HepG2 (cell line): ENCODE measurements around the gene PRELID1. TPM values are rescaled to one million over a fixed set of nuclear protein-coding genes. Genes with fewer than 3 reads are reported as not detected.
A peak's percentile ranks its signal among the peaks of the same experiment; 100 is the strongest.

Source experiments
- GZF1 ChIP-seq: sonication (generic); formaldehyde crosslinking; IDR thresholded peaks from 2 replicates; pipeline ENCODE4 v1.5.1; 2020; ENCODE audit warnings: mild to moderate bottlenecking, missing genetic modification reagents
- HNRNPK ChIP-seq: fragments of 200-400 bp; formaldehyde crosslinking; IDR thresholded peaks from 2 replicates; pipeline ENCODE4 v1.6.1; 2018; ENCODE audit warnings: low read length, low read depth, moderate library complexity, mild to moderate bottlenecking; ENCODE audit not compliant: poor library complexity, severe bottlenecking
- HNRNPL ChIP-seq: fragments of 200-400 bp; formaldehyde crosslinking; IDR thresholded peaks from 2 replicates; pipeline ENCODE4 v1.6.1; 2017; ENCODE audit warnings: mild to moderate bottlenecking, low read depth, low read length
- KLF15 ChIP-seq: sonication (generic); formaldehyde crosslinking; IDR thresholded peaks from 2 replicates; pipeline ENCODE4 v1.8.1; 2023; ENCODE audit warnings: borderline replicate concordance, mild to moderate bottlenecking, inconsistent platforms, missing genetic modification reagents, mixed read lengths
- PCBP1 ChIP-seq: fragments of 200-400 bp; formaldehyde crosslinking; IDR thresholded peaks from 2 replicates; pipeline ENCODE4 v1.6.1; 2017; ENCODE audit warnings: mild to moderate bottlenecking, low read depth, low read length, borderline replicate concordance
- PCBP2 ChIP-seq: fragments of 200-400 bp; formaldehyde crosslinking; optimal IDR thresholded peaks from 2 replicates; pipeline ENCODE3; 2018; ENCODE audit warnings: low read length, low read depth; ENCODE audit not compliant: poor library complexity, severe bottlenecking
- RBFOX2 ChIP-seq: fragments of 200-400 bp; formaldehyde crosslinking; IDR thresholded peaks from 2 replicates; pipeline ENCODE4 v1.6.1; 2017; ENCODE audit warnings: low read depth, mild to moderate bottlenecking, low read length
- SP2 ChIP-seq: sonication (generic); formaldehyde crosslinking; IDR thresholded peaks from 2 replicates; pipeline ENCODE4 v1.5.1; 2020; ENCODE audit warnings: mild to moderate bottlenecking, missing genetic modification reagents
- XRCC5 ChIP-seq: fragments of 200-400 bp; formaldehyde crosslinking; optimal IDR thresholded peaks from 2 replicates; pipeline ENCODE3; 2017; ENCODE audit warnings: mild to moderate bottlenecking, low read length
- ZBTB38 ChIP-seq: sonication (generic); formaldehyde crosslinking; IDR thresholded peaks from 2 replicates; pipeline ENCODE4 v1.5.1; 2020; ENCODE audit warnings: mild to moderate bottlenecking, missing genetic modification reagents
- ZC3H13 ChIP-seq: sonication (generic); formaldehyde crosslinking; IDR thresholded peaks from 2 replicates; pipeline ENCODE4 v1.8.1; 2023; ENCODE audit warnings: mild to moderate bottlenecking, missing genetic modification reagents, moderate library complexity
- ZFP1 ChIP-seq: IDR thresholded peaks from 2 replicates; pipeline ENCODE4 v1.6.1; 2016
- ZNF350 ChIP-seq: sonication (generic); formaldehyde crosslinking; IDR thresholded peaks from 2 replicates; pipeline ENCODE4 v1.4.0; 2020; ENCODE audit warnings: mild to moderate bottlenecking, low read depth, missing genetic modification reagents, borderline replicate concordance
- ZNF713 ChIP-seq: sonication (generic); formaldehyde crosslinking; IDR thresholded peaks from 2 replicates; pipeline ENCODE4 v1.4.0; 2020; ENCODE audit warnings: mild to moderate bottlenecking, missing genetic modification reagents
- polyA plus RNA-seq, 8 experiments: library from polyadenylated mRNA; depleted of rRNA in 3 of 8; stranded (reverse) in 7 of 8; unstranded in 1 of 8; fragments of >200 nt; fragmentation: Illumina TruSeq in 4 of 8; extraction: Trizol in 4 of 8; gene quantifications; 2 replicates each; pipeline versions ENCODE4 v1.2.1 to v1.2.3, GENCODE V29; 2011 to 2016; ENCODE audit warnings: low read depth in 4 of 8, missing spikeins in 1 of 8, mixed read lengths in 1 of 8; ENCODE audit not compliant: insufficient read depth in 1 of 8
- total RNA-seq, 5 experiments: library from RNA; depleted of rRNA; stranded (reverse); fragments of >200 nt; fragmentation: Illumina TruSeq; extraction: Trizol; gene quantifications; 2 replicates each; pipeline ENCODE4 v1.2.3, GENCODE V29; 2016; ENCODE audit warnings: low read depth in 1 of 5
- TF ChIP-seq, protein P1 (sequence below), 2 experiments: sonication (generic) in 1 of 2; formaldehyde crosslinking in 1 of 2; IDR thresholded peaks; 2 replicates each; pipeline versions ENCODE4 v1.5.1 to v1.6.1; 2011 to 2020; ENCODE audit warnings: borderline replicate concordance in 1 of 2, low read depth in 1 of 2, low read length in 1 of 2, mild to moderate bottlenecking in 1 of 2, missing genetic modification reagents in 1 of 2, moderate library complexity in 1 of 2

Gene PRELID1
- total and polyA plus RNA-seq, 2 of the 13 experiments (the other 11 are each of a cell fraction or from before 2014, with no cell fraction given), result 250 to 271 TPM

DNA sequence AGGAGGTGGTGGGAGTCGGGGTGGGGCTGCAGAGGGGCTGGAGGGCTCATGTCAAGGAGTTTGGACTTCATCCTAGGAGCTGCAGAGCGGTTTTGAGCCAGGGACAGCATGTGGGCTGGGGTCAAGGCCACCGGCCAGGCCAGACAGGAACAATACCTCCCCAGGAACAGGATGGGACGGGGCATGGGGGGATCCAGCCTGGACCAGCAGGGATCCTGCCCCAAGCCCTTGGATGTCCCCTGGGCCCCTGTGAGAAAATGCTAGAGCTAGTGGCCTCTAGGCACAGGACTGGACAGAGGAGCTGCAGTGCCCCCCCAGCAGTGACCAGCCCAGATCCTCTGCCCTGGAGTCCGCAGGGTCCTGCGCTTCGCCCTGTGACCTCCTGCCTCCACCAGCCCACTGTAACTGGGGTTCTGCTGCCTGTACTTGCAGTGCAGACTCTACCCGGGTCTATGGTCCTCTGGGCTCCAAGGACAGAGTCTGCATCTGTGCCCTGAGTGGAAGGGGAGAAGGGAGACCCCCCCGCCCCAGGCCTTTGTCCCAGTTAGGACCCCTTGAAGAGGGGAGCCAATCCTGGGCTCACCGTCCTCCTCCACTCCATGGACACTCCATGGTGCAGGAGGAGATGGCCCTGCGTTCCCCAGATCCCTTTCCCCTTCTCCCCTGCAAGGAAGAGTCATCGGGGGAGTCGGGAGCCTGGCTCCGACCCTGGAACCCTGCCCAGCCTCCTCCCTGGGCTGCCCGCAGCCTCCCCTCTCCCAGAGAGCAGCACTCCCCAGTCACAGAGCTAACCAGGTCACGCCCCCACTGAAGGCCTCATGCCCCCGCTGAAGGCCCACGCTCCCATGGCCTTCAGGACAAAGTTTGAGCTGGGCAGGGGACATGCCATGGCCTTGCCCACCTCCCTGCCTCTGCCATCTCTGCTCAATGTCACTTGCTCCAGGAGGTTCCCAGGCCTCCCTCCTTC lies 11.1 kb downstream of the PRELID1 start (continued):
- no peak for TF ChIP-seq KLF15 (CRISPR knock-in tag)
- TF ChIP-seq, protein P1, sequence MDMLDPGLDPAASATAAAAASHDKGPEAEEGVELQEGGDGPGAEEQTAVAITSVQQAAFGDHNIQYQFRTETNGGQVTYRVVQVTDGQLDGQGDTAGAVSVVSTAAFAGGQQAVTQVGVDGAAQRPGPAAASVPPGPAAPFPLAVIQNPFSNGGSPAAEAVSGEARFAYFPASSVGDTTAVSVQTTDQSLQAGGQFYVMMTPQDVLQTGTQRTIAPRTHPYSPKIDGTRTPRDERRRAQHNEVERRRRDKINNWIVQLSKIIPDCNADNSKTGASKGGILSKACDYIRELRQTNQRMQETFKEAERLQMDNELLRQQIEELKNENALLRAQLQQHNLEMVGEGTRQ (IDR thresholded peaks at IDR 0.05; ENCODE audit: low read depth, low read length), result no peak
- TF ChIP-seq, protein P1 (CRISPR knock-in tag; IDR thresholded peaks at IDR 0.05; ENCODE audit: borderline replicate concordance), result no peak
- no peak for TF ChIP-seq PCBP1
- no peak for TF ChIP-seq PCBP2
- no peak for TF ChIP-seq ZNF350 (CRISPR knock-in tag)
- TF ChIP-seq HNRNPL, result 0 out of 2 replicates have a peak, but pooled peaks have one; percentile 53
- no peak for TF ChIP-seq HNRNPK
- no peak for TF ChIP-seq ZBTB38 (CRISPR knock-in tag)
- TF ChIP-seq GZF1 (CRISPR knock-in tag), result no peak
- TF ChIP-seq ZNF713, result no peak
- TF ChIP-seq RBFOX2, result no peak
- TF ChIP-seq ZFP1 (CRISPR knock-in tag), result no peak
- peak; percentile 27 for TF ChIP-seq XRCC5
- TF ChIP-seq ZC3H13 (CRISPR knock-in tag), result 0 out of 2 replicates have a peak, but pooled peaks have one; percentile 26
- TF ChIP-seq SP2 (CRISPR knock-in tag), result no peak
